ENCODE measurements around the gene RBM38. TPM values are rescaled to one million over a fixed set of nuclear protein-coding genes. Genes with fewer than 3 reads are reported as not detected.
A peak's percentile ranks its signal among the peaks of the same experiment; 100 is the strongest.

RBM38 gene
- total and polyA plus RNA-seq, 10 of the 15 experiments (the other 5 are each of a cell fraction or from before 2014, with no cell fraction given), result 0.32 to 118 (median 25.2) TPM

GRCh38 chr20:57432862-57433491, 41.8 kb downstream of the RBM38 start (continued):
- peak; percentile 55; the same call in 1 of the 2 replicates for TF ChIP-seq PKNOX1 (IDR thresholded peaks at IDR 0.05)
- no peak for TF ChIP-seq ZZZ3 (IDR thresholded peaks at IDR 0.05; ENCODE audit: control insufficient read depth, insufficient read length, low read depth)
- peak; percentile 74; the same call in 1 of the 2 replicates for TF ChIP-seq MAX (IDR thresholded peaks at IDR 0.05; ENCODE audit: low read depth, low read length)
- no peak for TF ChIP-seq IRF5 (IDR thresholded peaks at IDR 0.05; ENCODE audit: borderline replicate concordance)
- TF ChIP-seq CTCF (IDR thresholded peaks at IDR 0.05 in 2 of 3, conservative IDR thresholded peaks at IDR 0.05 in 1 of 3; ENCODE audit: control insufficient read depth in 2 of 3, extremely low read depth in 1 of 3, insufficient read depth in 1 of 3, low read depth in 3 of 3, low read length in 3 of 3), result no peak
- TF ChIP-seq ATF2 (IDR thresholded peaks at IDR 0.05; ENCODE audit: low read length), result no peak; the same call in 1 of the 2 replicates
- TF ChIP-seq GABPA (IDR thresholded peaks at IDR 0.05; ENCODE audit: low read depth), result peak; percentile 56
- no peak for TF ChIP-seq BMI1 (IDR thresholded peaks at IDR 0.05; ENCODE audit: borderline replicate concordance)
- peak; percentile 92 for TF ChIP-seq IKZF1 (conservative IDR thresholded peaks at IDR 0.05)
- no peak for TF ChIP-seq HSF1 (IDR thresholded peaks at IDR 0.05; ENCODE audit: low read depth, low read length)
- peak; percentile 47; the same call in 1 of the 2 replicates for TF ChIP-seq GATAD2B (conservative IDR thresholded peaks at IDR 0.05; ENCODE audit: low read depth)
- TF ChIP-seq CHD4 (IDR thresholded peaks at IDR 0.05), result no peak
- TF ChIP-seq YY1 (IDR thresholded peaks at IDR 0.05; ENCODE audit: low read depth, low read length), result no peak
- TF ChIP-seq SMAD5 (IDR thresholded peaks at IDR 0.05; ENCODE audit: low read depth), result no peak
- peak; percentile 36 to 65; a peak in 2 of 4 replicates for TF ChIP-seq BHLHE40 (IDR thresholded peaks at IDR 0.05; ENCODE audit: borderline replicate concordance in 1 of 2, low read depth in 2 of 2, low read length in 1 of 2)
- no peak for TF ChIP-seq ZSCAN29 (IDR thresholded peaks at IDR 0.05)
- TF ChIP-seq TBL1XR1 (IDR thresholded peaks at IDR 0.05; ENCODE audit: low read depth, low read length), result peak; percentile 56; the same call in 1 of the 2 replicates
- no peak for TF ChIP-seq REST (IDR thresholded peaks at IDR 0.05; ENCODE audit: low read depth, low read length)

Measured in GM12878 (cell line).